ENCODE results near the gene TLL1.

GRCh38 chr4:166039822-166040221, 166.8 kb downstream of the TLL1 start:
- no peak for TF ChIP-seq YY1 (IDR thresholded peaks at IDR 0.05; ENCODE audit: low read depth)
- no peak for TF ChIP-seq REST (IDR thresholded peaks at IDR 0.05; ENCODE audit: low read depth)
- TF ChIP-seq, protein P1, sequence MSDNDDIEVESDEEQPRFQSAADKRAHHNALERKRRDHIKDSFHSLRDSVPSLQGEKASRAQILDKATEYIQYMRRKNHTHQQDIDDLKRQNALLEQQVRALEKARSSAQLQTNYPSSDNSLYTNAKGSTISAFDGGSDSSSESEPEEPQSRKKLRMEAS (IDR thresholded peaks at IDR 0.05), result no peak
- TF ChIP-seq, protein P2, sequence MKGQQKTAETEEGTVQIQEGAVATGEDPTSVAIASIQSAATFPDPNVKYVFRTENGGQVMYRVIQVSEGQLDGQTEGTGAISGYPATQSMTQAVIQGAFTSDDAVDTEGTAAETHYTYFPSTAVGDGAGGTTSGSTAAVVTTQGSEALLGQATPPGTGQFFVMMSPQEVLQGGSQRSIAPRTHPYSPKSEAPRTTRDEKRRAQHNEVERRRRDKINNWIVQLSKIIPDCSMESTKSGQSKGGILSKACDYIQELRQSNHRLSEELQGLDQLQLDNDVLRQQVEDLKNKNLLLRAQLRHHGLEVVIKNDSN (IDR thresholded peaks at IDR 0.05), result no peak
